Measurements from ENCODE around the gene GREB1.

Gene GREB1

GRCh38 chr2:11540996-11541692, 7.3 kb downstream of the GREB1 start:
- DNase-seq, result no peak

DNA sequence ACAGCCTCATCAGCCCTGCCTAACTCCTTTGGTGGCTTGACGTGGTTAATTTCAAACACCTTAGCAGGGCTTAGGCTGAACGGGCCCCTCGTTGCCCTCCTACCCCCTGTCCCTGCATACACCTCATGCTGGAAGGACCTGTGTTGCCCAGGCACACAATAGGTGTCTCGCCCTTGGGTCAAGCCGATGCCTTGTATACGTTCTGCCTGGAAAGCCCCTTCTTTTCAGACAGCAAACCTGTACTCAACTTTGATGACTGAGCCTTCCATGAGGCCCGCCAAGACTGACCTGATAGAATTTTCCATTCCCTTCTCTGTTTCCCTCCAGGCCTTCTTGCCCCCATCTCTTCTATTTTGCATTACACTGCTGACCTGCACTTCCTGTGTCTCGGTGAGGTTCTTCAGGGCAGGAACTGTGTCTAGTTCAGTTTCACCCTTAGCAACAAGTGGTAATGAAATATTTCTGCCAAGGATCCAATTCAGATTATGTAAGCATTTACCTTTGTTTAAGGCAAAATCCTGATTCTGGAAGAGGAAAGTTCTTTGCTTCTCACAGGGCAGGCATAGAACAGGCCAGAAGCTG, 7.9 kb downstream of the GREB1 start:
- no peak for DNase-seq

DNA sequence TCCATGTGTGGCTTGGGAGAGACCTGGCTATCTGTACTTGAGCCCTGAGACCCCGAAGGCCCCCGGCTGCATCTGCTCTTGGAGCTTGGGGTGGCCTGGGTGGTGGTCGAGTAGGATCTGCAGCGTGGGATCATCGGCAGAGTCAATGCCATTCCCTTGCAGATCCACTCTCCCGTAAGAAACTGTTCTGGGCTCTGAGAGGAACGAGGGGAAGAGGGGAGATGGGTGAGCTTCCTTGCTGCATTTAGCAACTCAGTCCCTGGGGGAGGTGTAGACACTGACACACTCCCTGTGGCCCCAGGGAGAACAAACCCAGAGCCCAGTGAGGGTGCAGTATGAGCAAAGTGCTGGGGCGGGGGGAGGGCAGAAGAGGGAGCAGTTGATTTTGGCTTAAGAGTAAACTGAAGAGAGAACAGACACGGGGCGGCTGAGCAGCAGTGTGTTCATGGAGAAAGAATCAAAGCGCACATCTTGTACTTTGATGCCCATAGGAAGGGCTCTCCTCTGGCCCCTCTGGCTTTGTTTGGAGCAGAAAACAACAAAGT, 8.5 kb downstream of the GREB1 start:
- DNase-seq, result no peak

- no peak for DNase-seq
Observed at GRCh38 chr2:11543337-11544216, 9.7 kb downstream of the GREB1 start.

GRCh38 chr2:11546072-11546471, 12.2 kb downstream of the GREB1 start:
- no peak for DNase-seq

DNA sequence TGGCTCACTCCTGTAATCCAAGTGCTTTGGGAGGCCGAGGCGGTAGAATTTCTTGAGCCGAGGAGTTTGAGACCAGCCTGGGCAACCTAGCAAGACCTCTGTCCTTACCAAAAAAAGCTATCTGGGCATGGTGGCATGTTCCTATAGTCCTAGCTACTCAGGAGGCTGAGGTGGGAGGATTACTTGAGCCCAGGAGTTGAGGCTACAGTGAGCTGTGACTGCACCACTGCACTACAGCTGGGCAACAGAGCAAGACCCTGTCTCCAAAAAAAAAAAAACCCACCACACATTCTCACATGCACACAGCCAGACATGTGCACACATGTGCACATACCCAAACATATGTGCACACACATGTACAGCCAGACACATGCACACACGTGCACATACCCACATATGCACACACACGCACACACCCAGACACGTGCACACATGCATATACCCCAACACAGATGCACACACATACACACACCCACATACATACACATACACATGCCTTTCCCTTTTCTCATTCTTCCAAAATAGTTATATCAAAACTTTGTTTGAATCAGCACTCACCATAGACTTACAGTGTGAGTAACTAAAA, 14.2 kb downstream of the GREB1 start:
- DNase-seq, result no peak

DNA sequence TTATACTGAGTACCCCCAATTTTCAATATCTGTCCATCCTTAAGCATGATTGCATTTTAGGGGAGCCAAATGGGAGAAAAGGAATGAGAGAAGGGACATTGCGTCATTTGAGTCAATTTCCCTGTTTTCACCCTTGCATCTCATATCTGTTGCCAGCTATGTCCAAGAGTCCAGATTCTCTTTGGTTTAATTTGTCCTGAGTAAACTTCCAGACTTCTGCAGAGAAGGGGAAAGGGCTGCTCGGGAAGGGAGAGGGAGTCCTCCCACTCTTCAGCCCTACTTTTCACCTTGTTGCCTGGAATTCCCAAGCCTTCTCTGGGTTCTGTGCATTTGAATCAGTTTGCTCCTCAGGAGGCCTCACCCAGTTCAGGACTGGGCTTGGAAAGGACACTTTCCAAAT, 16.5 kb downstream of the GREB1 start:
- no peak for DNase-seq

GRCh38 chr2:11550901-11551568, 17.2 kb downstream of the GREB1 start:
- no peak for DNase-seq

DNA sequence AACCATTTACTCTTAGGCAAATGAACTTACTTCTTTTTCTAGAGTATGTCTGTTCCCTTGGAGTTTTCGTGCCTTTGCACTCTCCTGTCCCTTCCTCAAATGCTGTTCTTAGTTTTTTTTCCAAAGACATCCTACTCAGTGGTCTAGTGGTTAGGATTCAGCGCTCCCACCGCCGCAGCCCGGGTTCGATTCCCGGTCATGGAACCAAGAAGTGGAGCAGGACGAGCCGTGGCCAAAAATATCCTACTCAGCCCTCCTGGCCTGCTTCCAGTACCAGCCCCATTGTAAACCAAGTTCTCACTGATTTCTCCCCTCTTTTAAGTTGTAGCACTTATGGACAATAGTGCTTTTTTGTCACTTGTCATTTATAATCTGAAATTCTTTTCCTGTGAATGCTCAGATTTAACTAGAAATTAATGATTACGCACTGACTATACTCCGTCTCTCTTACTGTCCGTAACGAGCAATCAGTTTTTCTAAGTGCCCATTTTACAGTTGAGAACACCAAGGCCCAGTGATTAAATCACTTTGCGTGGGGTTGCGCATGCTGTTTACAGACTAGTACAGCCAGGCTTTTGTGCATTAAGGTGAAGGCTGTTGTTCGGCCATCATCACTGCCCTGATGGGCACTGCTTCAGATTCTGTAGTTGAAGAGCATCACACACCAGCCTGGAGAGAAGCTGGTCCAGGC, 17.9 kb downstream of the GREB1 start:
- DNase-seq, result no peak

GRCh38 chr2:11552260-11552638, 18.4 kb downstream of the GREB1 start:
- no peak for DNase-seq

- DNase-seq, result no peak
Observed at GRCh38 chr2:11553661-11554398, 20.0 kb downstream of the GREB1 start.

DNA sequence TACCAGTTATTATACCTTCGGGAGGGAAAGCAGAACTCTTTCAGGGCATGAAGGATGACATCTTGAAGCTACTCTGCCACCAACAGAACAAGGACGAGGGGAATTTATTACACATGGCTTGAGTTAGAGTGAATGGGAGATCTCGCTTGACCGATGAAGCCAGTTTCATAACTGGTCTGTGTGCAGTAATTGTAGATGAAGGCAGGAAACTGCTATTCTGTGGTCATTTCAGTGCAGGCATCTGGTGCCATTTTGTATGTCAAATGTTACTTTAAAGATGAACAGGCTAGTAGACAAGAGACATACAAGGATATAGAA, 20.5 kb downstream of the GREB1 start:
- no peak for DNase-seq

GRCh38 chr2:11556101-11556806, 22.4 kb downstream of the GREB1 start:
- DNase-seq, result no peak

- no peak for DNase-seq
Observed at GRCh38 chr2:11558214-11558886, 24.5 kb downstream of the GREB1 start.

GRCh38 chr2:11559066-11559785, 25.4 kb downstream of the GREB1 start:
- DNase-seq, result no peak

- no peak for DNase-seq
Observed at GRCh38 chr2:11559786-11560155, 25.9 kb downstream of the GREB1 start.

DNA sequence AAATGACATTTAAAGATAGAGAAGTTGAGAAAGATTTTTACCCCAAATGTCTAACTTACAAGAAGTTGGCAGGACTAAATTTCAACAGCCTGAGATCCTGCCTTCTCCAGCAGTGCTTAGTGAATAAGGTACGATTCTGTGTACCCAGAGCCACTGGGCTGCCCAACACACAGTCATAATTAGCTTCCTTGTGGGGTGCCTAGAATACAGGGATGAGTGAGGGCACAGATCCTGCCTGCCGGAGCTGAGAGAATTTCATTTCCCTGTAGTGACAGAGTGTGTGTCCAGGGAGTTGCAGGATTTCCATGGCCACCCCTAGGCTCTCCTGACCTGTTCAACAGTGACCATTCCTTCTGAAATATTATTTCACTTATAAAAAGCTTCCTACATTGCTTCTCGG, 27.0 kb downstream of the GREB1 start:
- no peak for DNase-seq

- no peak for DNase-seq
Observed at GRCh38 chr2:11562011-11562410, 28.2 kb downstream of the GREB1 start.

GRCh38 chr2:11562476-11562875, 28.6 kb downstream of the GREB1 start:
- DNase-seq, result no peak

Data from NCI-H446 (cell line).